WTC11 (cell line): ENCODE results near the gene GABRR2. TPM values are rescaled to one million over a fixed set of nuclear protein-coding genes. Genes with fewer than 3 reads are reported as not detected.

Experiments
- ATAC-seq: fragments of 200-7000 bp; cut with Tn5 transposase; 2 replicates; pipeline ENCODE4 v1.10.0; 2021; ENCODE audit warnings: mild to moderate bottlenecking, moderate library complexity
- CTCF ChIA-PET: fragments of 300-600 bp; sonication (Branson Sonifier 250); formaldehyde crosslinking; loops from one replicate; lab custom pipeline; 2021; ENCODE audit warnings: antibody characterized with exemption; lab: Charles Lee
- POLR2A ChIA-PET: fragments of 350-600 bp; sonication (Branson Sonifier 250); formaldehyde crosslinking; loops from one replicate; lab custom pipeline; 2021; ENCODE audit warnings: antibody characterized with exemption; lab: Charles Lee
- DNase-seq: peaks from one replicate; pipeline ENCODE4 v3.0.0; 2021; ENCODE audit warnings: low spot score
- H3K27ac Mint-ChIP-seq: 2 replicates; pipeline ENCODE4 v1.8.0; 2021; ENCODE audit warnings: mixed read lengths
- H3K27me3 Mint-ChIP-seq: 2 replicates; pipeline ENCODE4 v1.8.0; 2021; ENCODE audit warnings: low read depth, mild to moderate bottlenecking, moderate library complexity, mixed read lengths
- H3K36me3 Mint-ChIP-seq: 2 replicates; pipeline ENCODE4 v1.8.0; 2021; ENCODE audit warnings: mixed read lengths
- H3K4me1 Mint-ChIP-seq: 2 replicates; pipeline ENCODE4 v1.8.0; 2022; ENCODE audit warnings: mixed read lengths
- H3K4me3 Mint-ChIP-seq: 2 replicates; pipeline ENCODE4 v1.8.0; 2021; ENCODE audit warnings: mild to moderate bottlenecking, moderate library complexity, mixed read lengths
- H3K9me3 Mint-ChIP-seq: 2 replicates; pipeline ENCODE4 v1.8.0; 2021; ENCODE audit warnings: mixed read lengths
- AFF4 ChIP-seq: sonication (generic); formaldehyde crosslinking; IDR thresholded peaks from 2 replicates; pipeline ENCODE4 v1.8.1; 2023; ENCODE audit warnings: mild to moderate bottlenecking, missing genetic modification reagents, borderline replicate concordance
- ATF2 ChIP-seq: sonication (generic); formaldehyde crosslinking; IDR thresholded peaks from 2 replicates; pipeline ENCODE4 v1.8.1; 2022; ENCODE audit warnings: low read depth, missing genetic modification reagents, borderline replicate concordance
- ATF6 ChIP-seq: sonication (generic); formaldehyde crosslinking; IDR thresholded peaks from 2 replicates; pipeline ENCODE4 v1.8.1; 2023; ENCODE audit warnings: mild to moderate bottlenecking, missing genetic modification reagents
- CTCF ChIP-seq: fragments of 200-600 bp; IDR thresholded peaks from 2 replicates; pipeline ENCODE4 v1.8.0; 2022; ENCODE audit warnings: antibody characterized with exemption
- ETV6 ChIP-seq: sonication (generic); formaldehyde crosslinking; IDR thresholded peaks from 2 replicates; pipeline ENCODE4 v1.8.1; 2022; ENCODE audit warnings: mild to moderate bottlenecking, missing genetic modification reagents
- FOXK1 ChIP-seq: sonication (generic); formaldehyde crosslinking; IDR thresholded peaks from 2 replicates; pipeline ENCODE4 v1.8.0; 2022; ENCODE audit warnings: mild to moderate bottlenecking, moderate library complexity, missing genetic modification reagents
- JAZF1 ChIP-seq: fragments of 250-450 bp; sonication (Bioruptor Pico); IDR thresholded peaks from 2 replicates; pipeline ENCODE4 v1.9.0; 2021; ENCODE audit warnings: moderate library complexity, mild to moderate bottlenecking, inconsistent platforms
- KAT7 ChIP-seq: sonication (generic); formaldehyde crosslinking; IDR thresholded peaks from 2 replicates; pipeline ENCODE4 v1.8.1; 2023; ENCODE audit warnings: missing genetic modification reagents, mild to moderate bottlenecking, borderline replicate concordance
- PREB ChIP-seq: sonication (generic); formaldehyde crosslinking; IDR thresholded peaks from 2 replicates; pipeline ENCODE4 v1.8.1; 2022; ENCODE audit warnings: mild to moderate bottlenecking, missing genetic modification reagents, moderate library complexity, borderline replicate concordance
- RELA ChIP-seq: sonication (generic); formaldehyde crosslinking; IDR thresholded peaks from 2 replicates; pipeline ENCODE4 v1.8.1; 2022; ENCODE audit warnings: missing genetic modification reagents, mild to moderate bottlenecking, borderline replicate concordance
- SOX15 ChIP-seq: fragments of 250-450 bp; sonication (Bioruptor Pico); IDR thresholded peaks from 2 replicates; pipeline ENCODE4 v1.9.0; 2021; ENCODE audit warnings: mild to moderate bottlenecking
- STAT6 ChIP-seq: sonication (generic); formaldehyde crosslinking; conservative IDR thresholded peaks from 2 replicates; pipeline ENCODE4 v1.8.1; 2023; ENCODE audit warnings: mild to moderate bottlenecking, low read depth, missing genetic modification reagents, moderate library complexity
- ZNF423 ChIP-seq: fragments of 250-450 bp; sonication (Bioruptor Pico); IDR thresholded peaks from 2 replicates; pipeline ENCODE4 v2.1.2; 2022; ENCODE audit warnings: mild to moderate bottlenecking, moderate library complexity
- ZNF532 ChIP-seq: fragments of 250-450 bp; sonication (Bioruptor Pico); IDR thresholded peaks from 2 replicates; pipeline ENCODE4 v1.9.0; 2021; ENCODE audit warnings: mild to moderate bottlenecking, borderline replicate concordance
- ZSCAN18 ChIP-seq: fragments of 250-450 bp; sonication (Bioruptor Pico); IDR thresholded peaks from 2 replicates; pipeline ENCODE4 v2.1.2; 2022; ENCODE audit warnings: mild to moderate bottlenecking, moderate library complexity
- total RNA-seq: library from RNA; stranded (reverse); gene quantifications from 3 replicates; pipeline ENCODE4 v1.2.3, GENCODE V29; 2021

Gene GABRR2
- total RNA-seq, 1 experiment from 2014 or later, result not detected

GRCh38 chr6:89252907-89253306 lies 62.2 kb downstream of the GABRR2 start:
- no peaks in the 10 kb centered on the region; the same call in none of the 2 replicates for H3K27me3 Mint-ChIP-seq
- H3K27ac Mint-ChIP-seq, result no peak overlapping the region
- no peak for TF ChIP-seq ZSCAN18 (CRISPR knock-in tag)
- TF ChIP-seq KAT7 (CRISPR knock-in tag), result no peak
- no peak for TF ChIP-seq FOXK1 (CRISPR knock-in tag)
- TF ChIP-seq PREB, result no peak
- TF ChIP-seq ETV6, result no peak
- no peak for TF ChIP-seq ZNF423
- H3K4me1 Mint-ChIP-seq, result no peaks in the 10 kb centered on the region
- no peak for ATAC-seq
- H3K4me3 Mint-ChIP-seq, result no peak overlapping the region
- CTCF ChIA-PET, result interaction anchor here (2.3 kb wide), 1 partner anchor 59 kb away, joined by 5 read pairs; no protein-coding TSS in a partner anchor
- POLR2A ChIA-PET, result no interaction called here
- no peaks in the 10 kb centered on the region for H3K36me3 Mint-ChIP-seq
- DNase-seq, result no peak
- H3K9me3 Mint-ChIP-seq, result no peaks in the 10 kb centered on the region

- ChIA-PET POLR2A (no interaction called here), CTCF (interaction anchor here (2.3 kb wide), 1 partner anchor 60 kb away, joined by 5 read pairs; no protein-coding TSS in a partner anchor)
- Mint-ChIP-seq H3K27me3 (no peaks in the 10 kb centered on the region; the same call in none of the 2 replicates), H3K27ac (no peak overlapping the region), H3K9me3 (no peaks in the 10 kb centered on the region), H3K4me3 (no peak overlapping the region), H3K36me3 (no peaks in the 10 kb centered on the region), H3K4me1 (no peaks in the 10 kb centered on the region)
- DNase-seq (no peak), ATAC-seq (no peak)
- TF ChIP-seq STAT6 (CRISPR knock-in tag), result no peak
- no peak for TF ChIP-seq AFF4 (CRISPR knock-in tag)
- no peak for TF ChIP-seq RELA (CRISPR knock-in tag)
- TF ChIP-seq CTCF, result no peak
- TF ChIP-seq JAZF1 (CRISPR knock-in tag), result no peak
- TF ChIP-seq SOX15 (CRISPR knock-in tag), result no peak
- no peak for TF ChIP-seq ATF6
- TF ChIP-seq ATF2 (CRISPR knock-in tag), result no peak
- no peak for TF ChIP-seq ZNF532 (CRISPR knock-in tag)
Measured at GRCh38 chr6:89251976-89252375, 63.1 kb downstream of the GABRR2 start.
